Stimulated activated CD8-positive, alpha-beta memory T cell treated with anti-CD3 and anti-CD28 coated beads, Interleukin-12 subunit alpha, Interleukin-12 subunit beta, amount 100 ng/mL, for 24 hours (primary cell): ENCODE data around the gene CHAT.

Experiments
- DNase-seq: peaks from one replicate; pipeline ENCODE4 v3.0.0-alpha.2; 2020; ENCODE audit errors: extremely low read depth

CHAT gene

GRCh38 chr10:49631975-49632374 is 18.1 kb downstream of the CHAT start:
- no peak for DNase-seq

DNA sequence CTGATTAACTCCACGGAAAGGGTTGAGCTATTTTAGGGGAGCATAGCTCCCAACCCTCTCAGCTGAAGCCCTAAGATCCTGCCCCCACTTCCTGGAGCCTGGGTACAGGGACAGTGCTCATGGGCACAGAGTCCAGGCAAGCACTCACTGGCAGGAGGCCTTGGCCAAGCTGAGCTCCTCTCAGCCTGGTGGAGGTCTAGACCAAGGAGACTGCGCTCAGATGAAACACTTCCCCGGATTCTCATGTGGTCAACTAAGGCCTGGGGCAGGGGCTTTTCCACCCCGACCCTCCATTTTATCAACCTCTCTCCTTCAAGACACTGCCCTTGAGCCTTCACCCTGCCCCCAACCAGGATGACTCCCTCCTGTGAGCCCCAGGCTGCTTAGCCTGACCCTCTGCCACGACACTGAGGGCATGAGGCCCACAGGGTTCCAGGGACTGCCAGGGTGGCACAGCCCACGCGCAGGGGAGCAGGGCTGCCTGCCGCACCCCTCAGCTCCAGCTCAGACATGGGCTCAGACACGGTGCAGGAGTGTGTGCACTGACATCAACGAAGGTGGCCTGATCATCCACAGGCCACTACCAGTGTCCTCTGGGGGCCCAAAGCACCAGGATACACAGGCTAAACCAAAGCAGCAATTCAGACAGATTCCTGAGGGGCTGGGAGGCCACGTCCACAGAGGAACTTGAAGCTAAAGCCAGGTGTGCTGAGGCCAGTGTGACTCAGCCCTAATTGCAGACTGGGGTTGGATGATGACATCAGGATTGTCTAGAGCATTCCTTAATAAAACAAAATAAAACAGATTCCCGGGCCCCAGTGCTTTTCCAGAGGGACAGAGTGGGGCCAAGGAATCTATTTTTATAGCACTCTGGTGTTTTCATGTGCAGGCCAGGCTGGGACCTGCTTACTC is 18.8 kb downstream of the CHAT start:
- no peak for DNase-seq

DNA sequence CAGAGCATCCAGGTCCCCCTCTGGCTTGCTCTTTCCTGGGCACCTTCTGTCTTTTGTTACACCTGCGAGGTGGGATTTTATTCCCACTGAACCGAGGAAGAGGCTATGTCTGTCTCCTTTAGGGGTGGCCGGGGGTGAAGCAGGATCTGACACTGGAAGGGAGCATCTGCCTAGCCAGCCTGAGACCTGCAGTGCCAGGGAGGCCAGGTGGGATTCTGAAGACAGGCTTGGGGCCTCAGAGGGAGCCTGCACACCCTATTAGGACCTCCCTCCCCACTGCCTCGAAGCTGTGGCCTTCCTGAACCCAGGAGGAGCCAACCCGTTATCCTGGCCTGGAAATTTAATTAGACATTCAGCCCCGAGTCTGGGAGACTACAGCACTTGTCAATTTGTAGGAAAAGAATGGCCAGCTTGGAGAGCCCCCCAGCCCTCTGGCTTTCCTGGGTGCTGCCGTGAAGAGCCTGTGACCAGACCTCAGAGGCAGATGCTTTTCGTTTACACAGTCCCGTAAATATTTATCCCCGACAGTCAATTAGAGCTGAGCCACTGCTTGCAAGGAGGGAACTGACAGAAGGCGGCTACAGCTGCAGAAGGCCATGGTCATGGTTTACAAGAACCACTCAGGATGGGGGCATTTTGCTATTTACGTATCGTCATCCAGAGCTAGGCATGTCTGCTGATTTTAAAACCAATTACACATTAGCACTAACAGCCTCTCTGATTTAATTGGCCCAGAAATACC is 19.7 kb downstream of the CHAT start:
- no peak for DNase-seq

DNA sequence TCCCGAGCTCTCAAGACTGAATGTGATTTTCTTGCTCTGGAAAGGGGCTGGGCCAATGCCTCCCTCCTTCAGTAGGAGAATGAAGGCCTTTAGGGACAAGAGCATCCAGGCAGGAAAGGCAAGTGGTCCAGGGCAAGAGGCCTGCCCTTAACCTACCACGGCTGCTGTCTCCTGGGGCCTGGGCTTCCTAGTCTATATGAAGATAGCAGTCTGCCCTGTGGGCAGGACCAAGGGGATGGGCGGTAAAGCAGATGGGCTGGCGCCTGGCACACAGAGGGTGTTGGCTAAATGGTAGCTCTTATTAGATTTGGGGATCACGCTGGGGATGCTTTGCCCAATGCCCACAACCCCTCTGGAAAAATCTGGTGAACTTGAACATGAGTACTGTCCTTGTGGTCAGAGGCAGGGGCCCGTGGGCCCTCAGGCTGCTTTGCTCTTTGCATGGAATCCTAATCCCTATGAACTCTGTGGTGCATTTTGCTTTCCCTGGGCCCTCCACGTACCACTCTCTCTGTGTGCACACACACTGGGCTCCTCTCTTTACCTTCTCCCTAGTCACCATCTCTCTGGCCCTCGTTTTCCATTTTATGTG is 20.3 kb downstream of the CHAT start:
- no peak for DNase-seq

- no peak for DNase-seq
Measured at GRCh38 chr10:49642311-49642710, 28.5 kb downstream of the CHAT start.

DNA sequence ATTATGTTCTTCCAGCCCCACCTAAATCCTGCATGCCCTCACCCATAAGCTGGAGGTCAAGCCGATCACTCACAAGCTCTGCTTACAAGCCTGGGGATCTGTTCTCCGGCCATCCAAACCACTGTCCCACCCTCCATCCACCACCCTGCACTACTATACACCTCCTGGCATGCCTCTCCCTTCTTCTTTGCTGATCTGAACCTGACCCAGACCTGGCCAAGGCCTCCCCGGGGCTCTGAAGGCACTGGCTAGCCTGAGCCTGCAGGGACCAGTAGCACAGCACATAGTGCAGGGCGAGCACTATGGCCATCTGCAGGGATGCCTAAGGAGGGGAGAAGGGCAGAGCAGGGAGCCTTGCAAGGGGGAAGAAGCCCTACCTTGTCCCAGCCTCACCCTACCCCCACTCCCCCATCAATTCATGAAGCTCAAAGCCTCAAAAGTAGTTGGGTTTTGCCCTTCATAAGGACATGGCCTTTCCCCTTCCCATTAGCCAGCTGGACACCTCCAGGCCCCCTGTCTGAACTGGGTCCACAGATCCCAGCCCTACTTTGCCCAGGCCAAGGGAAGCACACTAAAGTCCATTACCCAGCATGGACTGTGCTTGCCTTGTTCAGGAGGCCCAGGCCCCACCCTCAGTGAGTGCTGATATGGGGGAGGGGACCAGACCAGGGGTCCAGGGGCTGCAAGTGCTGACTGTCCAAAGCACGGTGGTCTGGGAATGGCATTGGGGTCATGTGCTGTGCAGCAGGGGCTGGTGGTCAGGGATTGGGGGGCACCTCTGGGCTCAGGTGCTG is 29.6 kb downstream of the CHAT start:
- no peak for DNase-seq

DNA sequence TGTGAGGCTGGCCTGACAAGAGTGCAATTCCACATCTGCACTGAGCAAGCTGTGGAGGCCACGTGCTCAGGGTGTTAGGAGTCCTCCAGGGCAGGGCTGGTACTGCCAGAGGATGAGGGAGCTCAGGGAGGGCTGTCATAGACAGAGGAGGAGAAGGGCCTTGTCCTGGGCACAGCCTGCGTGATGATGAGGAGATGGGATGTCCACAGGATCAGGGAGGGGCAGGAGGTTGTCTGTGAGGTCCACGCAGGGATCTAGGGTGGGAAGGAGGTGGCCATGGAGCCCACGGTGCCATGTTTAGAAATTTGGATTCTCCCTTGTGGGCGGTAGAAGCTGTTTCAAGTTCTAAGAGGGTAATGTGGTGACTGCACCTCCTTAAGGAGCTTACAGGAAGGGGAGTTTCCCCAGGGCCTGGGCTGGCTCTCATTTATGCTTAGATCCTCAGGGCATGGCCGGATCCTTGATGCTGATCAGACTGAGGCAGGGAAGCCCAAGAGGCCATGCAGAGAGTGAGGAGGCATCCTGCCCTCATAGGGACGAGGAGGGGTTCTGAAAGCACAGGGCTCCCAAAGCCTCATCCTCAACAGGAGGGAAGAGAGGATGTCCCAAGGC is 30.3 kb downstream of the CHAT start:
- DNase-seq = no peak

- no peak for DNase-seq
Measured at GRCh38 chr10:49645417-49645816, 31.6 kb downstream of the CHAT start.

DNA sequence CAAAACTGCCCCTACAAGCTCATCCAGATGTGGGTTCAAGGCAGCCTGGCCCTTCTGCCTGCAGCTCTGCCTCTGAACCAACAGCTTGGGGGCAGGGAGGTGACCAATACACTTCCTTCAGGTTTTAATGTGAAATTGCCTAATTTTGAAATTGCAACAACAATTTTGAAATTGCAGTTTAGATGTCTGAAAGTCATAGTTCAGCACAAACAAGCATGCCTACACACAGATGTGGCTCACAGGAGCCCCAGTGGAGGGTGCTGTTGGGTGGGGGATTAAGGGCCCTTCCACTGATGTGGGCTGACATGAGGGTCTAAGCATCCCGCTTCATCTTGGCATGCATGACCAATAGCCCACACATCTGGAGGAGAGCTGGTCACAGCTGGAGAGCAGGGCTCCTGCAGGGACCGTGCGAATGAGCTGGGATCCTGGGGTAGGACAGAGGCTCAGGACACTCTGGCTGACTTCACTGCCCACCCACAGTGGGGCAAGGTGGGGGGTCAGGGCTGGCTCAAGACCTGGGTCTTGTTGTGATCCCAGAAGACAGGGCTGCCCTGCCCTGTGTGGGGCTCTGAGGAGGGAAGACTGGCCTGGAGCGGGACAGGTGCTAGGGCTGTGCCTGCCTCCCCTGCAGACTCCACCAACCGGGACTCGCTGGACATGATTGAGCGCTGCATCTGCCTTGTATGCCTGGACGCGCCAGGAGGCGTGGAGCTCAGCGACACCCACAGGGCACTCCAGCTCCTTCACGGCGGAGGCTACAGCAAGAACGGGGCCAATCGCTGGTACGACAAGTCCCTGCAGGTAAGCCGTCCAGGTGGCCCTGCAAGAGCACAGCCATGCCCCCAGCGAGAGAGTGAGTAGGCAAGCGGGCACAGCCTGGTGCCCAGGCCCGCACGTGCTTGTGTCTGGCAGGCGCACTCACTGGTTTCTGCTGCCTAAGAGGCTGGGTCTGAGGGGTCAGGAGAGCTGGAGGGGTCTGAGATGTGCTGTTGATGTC is 32.3 kb downstream of the CHAT start:
- no peak for DNase-seq

DNA sequence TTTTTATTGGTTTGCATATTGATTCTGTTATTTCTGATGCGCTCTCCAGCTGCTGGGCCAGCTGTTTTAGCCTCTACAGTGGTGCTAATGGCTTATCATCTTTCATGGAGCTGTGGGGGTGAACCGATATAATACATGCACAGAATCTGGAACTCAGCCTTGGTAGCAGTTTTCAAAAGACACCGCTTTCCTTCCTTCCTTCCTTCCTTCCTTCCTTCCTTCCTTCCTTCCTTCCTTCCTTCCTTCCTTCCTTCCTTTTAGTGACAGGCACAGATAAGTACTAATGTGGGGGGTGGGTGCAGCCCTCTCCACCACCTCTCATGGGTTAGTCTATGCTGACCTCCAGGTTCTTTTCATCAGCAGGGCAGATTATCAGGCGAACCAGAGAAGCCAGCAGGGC is 33.7 kb downstream of the CHAT start:
- DNase-seq = no peak

- no peak for DNase-seq
Measured at GRCh38 chr10:49647985-49648795, 34.4 kb downstream of the CHAT start.

GRCh38 chr10:49649294-49649693 is 35.5 kb downstream of the CHAT start:
- DNase-seq = no peak

DNA sequence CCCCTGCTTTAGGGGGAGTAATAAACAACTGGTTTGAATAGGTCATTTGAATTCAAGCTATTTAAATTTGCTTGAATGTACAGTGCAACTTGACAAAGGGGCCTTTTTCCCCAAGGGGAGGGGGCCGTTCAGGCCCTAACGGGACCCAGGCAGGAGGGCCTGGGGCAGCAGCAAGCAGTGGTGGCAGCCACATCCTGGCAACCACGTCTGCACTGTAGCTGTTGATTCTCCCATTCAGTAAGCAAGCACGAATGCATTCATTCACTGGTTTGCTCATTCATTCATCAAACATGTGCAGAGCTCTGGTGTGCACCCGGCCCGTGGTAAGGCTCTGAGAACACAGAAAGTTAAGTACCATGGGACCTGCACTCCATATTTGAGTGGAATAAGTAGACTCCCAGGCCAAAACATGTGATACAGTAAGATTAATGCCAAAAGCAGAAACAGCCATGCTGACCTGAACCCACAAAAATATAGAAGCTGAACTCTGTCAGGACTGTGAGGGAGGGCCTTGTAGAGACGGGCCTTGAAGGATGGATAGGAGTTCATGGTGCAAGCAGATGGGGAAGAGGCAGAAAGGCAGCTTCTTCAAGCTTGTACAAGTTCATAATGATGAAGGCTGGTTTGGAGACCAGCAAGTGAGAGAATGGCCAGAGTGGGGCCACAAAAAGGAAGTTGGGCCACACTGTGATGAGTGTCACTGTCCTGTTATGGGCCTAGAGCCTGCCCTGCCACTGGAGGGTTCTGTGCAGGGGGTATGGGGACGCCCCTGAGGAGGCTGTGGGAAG is 36.3 kb downstream of the CHAT start:
- no peak for DNase-seq

DNA sequence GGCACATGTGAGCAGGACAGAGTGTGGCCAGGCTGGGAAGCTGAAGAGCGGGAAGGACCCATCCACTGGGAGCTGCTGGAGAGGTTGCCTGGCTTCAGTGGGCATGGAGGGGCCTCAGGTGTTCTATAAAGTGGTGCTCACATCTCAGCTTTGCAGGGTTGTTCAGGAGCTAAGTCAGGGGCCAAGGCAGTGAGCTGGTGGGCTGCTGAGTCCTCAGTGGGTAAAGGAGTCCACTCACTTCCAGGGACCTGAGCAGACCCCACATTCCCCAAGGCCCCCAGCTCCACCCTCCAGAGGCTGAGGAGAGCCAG is 36.8 kb downstream of the CHAT start:
- DNase-seq = no peak

- DNase-seq = no peak
Measured at GRCh38 chr10:49651039-49651835, 37.4 kb downstream of the CHAT start.

GRCh38 chr10:49651917-49652316 is 38.1 kb downstream of the CHAT start:
- DNase-seq = no peak

DNA sequence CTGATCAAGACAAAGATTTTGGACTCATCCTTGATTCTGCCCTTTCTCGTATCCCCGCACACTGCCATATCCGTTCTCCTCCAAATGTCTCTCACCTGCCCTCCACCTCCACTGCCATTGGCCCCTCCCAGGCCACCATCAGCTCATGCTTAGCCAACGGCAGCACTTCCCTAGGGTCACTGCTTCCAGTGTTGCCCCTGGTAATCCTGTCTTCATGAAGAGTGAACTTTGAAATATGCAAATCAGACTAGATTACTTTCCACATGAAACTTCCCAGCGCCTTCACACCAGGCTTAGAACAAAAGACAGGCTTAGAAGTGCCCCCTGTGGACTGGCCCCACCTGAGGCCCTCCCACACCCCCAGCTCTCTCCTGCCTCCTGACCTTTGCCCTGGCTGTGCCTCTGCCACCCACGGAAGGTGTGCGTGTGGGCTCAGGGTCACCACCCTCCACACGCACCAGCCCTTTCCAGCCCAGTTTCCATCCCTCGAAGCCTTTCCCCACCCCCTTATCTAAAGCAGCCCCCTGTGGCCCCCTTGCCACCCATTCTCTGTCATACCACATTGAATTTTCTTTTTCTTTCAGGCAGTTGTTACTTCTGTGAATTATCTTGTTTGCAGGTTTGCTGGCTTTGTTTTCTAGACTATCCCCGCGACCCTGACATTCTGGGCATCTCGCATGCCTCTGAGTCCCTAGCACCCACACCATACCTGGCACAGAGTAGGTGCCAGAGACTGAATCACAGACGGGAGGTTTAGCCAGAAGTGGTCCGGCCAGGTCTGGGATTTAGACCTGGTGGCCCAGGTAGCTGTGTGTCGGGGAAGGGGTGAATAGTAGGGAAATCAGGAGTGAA is 38.8 kb downstream of the CHAT start:
- no peak for DNase-seq
